CD4-positive, alpha-beta T cell treated with Interleukin-10 for 1 hour (primary cell): ENCODE data around the gene FAM168B.

ENCODE experiments used
- DNase-seq: peaks from one replicate; pipeline ENCODE4 v3.0.0-alpha.2; 2020

The FAM168B gene

GRCh38 chr2:131016826-131017741 lies 76.2 kb downstream of the FAM168B start:
- no peak for DNase-seq

GRCh38 chr2:131015764-131016163 lies 77.5 kb downstream of the FAM168B start:
- no peak for DNase-seq

- no peak for DNase-seq
Measured at GRCh38 chr2:131014141-131014540, 79.1 kb downstream of the FAM168B start.

GRCh38 chr2:131011486-131011885 lies 81.8 kb downstream of the FAM168B start:
- no peak for DNase-seq

- peak; percentile 7 for DNase-seq
Measured at GRCh38 chr2:131010566-131010965, 82.7 kb downstream of the FAM168B start.

GRCh38 chr2:131009713-131010475 lies 83.4 kb downstream of the FAM168B start:
- DNase-seq, result no peak

- DNase-seq, result no peak
Measured at GRCh38 chr2:131008967-131009366, 84.3 kb downstream of the FAM168B start.

GRCh38 chr2:131006561-131006960 lies 86.7 kb downstream of the FAM168B start:
- DNase-seq, result no peak

- no peak for DNase-seq
Measured at GRCh38 chr2:131005216-131005935, 87.9 kb downstream of the FAM168B start.

- DNase-seq, result no peak
Measured at GRCh38 chr2:131004446-131005209, 88.6 kb downstream of the FAM168B start.

GRCh38 chr2:130998561-130998960 lies 94.7 kb downstream of the FAM168B start:
- DNase-seq, result no peak
